ENCODE measurements around the gene SPATA2.

Gene SPATA2

DNA sequence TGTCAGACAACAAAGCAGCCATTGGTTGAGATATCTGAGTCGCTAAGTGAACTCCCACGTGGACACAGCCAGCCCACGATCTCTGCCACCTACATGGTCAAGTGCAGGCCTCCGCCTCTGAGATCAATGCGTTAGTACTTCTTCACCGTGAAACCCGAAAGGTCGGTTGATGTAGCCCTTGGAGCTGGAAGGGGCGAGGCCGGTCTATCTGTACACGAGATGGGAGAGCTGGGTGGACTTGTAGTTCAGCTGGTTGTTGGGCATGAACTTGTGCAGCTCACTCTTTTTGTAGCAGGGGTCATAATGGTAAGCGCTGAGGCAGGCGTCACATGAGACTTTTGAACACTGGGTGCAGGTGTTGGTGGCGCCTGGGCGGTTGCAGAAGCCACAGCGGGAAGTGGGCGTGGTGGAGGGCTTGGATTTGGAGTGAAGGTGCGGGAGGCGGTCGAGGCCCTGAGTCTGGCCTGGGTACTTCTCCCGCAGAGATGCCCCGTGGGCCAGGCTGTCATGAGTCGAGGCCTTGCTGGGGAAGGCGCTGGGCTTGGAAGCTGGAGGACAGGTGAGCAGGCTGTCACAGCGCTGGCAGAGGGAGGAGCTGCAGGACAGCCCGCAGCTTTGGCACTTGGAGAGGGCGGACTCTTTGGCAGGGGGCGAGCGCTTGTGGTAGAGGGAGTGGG lies 9.8 kb downstream of the SPATA2 start:
- no peak for DNase-seq

DNA sequence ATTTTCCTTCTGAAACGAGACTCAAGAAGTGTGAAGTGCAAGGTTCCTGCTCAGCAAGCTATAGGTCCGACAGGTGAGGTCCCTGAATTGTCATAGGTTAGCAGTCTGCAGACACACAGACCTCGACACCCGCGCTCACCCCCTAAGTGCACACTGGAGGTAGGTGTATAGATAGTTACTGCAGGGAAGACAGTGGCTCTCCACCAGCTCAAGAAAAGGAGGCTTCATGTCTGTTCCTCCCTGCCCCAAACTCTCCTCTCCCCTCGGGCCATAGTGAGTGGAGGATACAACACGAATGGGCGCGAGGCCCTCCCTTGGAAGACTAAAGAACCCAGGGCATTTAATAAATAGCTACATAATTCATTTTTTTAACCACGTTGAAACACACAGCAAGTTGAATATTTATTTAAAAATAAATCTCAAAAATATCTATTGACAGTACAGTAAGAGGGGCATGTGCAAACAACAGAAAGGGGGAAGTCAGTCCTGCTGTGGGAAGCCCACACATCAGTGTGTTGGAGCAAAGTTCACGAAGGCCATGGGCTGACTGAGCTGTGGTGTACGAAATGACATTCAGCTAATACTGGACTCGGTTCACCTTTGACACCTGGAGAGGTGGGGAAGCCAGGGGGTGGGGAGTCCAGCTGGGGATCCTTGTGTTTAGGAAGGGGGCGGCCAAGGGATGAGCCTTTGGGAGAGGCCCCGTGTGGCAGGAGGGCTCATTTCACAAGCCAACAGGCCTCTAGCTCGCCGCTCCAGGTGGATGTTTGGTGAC lies 10.7 kb downstream of the SPATA2 start:
- TF ChIP-seq, protein P1, sequence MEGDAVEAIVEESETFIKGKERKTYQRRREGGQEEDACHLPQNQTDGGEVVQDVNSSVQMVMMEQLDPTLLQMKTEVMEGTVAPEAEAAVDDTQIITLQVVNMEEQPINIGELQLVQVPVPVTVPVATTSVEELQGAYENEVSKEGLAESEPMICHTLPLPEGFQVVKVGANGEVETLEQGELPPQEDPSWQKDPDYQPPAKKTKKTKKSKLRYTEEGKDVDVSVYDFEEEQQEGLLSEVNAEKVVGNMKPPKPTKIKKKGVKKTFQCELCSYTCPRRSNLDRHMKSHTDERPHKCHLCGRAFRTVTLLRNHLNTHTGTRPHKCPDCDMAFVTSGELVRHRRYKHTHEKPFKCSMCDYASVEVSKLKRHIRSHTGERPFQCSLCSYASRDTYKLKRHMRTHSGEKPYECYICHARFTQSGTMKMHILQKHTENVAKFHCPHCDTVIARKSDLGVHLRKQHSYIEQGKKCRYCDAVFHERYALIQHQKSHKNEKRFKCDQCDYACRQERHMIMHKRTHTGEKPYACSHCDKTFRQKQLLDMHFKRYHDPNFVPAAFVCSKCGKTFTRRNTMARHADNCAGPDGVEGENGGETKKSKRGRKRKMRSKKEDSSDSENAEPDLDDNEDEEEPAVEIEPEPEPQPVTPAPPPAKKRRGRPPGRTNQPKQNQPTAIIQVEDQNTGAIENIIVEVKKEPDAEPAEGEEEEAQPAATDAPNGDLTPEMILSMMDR (IDR thresholded peaks at IDR 0.05; ENCODE audit: borderline replicate concordance, extremely low read depth, low read length, poor library complexity, severe bottlenecking) = no peak
- TF ChIP-seq EZH2 (IDR thresholded peaks at IDR 0.05; ENCODE audit: borderline replicate concordance, low read depth, low read length, severe bottlenecking) = no peak
- Histone ChIP-seq H2AFZ (ENCODE audit: low read depth, low read length) (no peak overlapping the region), H3K36me3 (ENCODE audit: insufficient read depth, low read length) (peaks cover 52% of the 10 kb centered on the region), H4K20me1 (ENCODE audit: insufficient read depth, low read length) (peaks cover 19% of the 10 kb centered on the region), H3K4me1 (ENCODE audit: insufficient read depth, low read length) (no peaks in the 10 kb centered on the region), H3K79me2 (ENCODE audit: insufficient read depth, low read length) (peaks cover 2% of the 10 kb centered on the region; the same call in 1 of the 2 replicates), H3K4me2 (ENCODE audit: insufficient read depth, low read length) (no peak overlapping the region), H3K4me3 (ENCODE audit: low read depth in 1 of 2, low read length in 2 of 2) (no peak overlapping the region), H3K9me3 (ENCODE audit: insufficient read depth, low read length, severe bottlenecking) (no peaks in the 10 kb centered on the region), H3K27ac (ENCODE audit: low read length) (no peak overlapping the region), H3K9ac (ENCODE audit: low read depth, low read length) (no peak overlapping the region), H3K27me3 (ENCODE audit: insufficient read depth, low read length, poor library complexity) (no peaks in the 10 kb centered on the region)
- DNase-seq (no peak), ATAC-seq (ENCODE audit: insufficient read depth, low read depth) (no peak)

More for the DNA sequence above, 9.8 kb downstream of the SPATA2 start:
- Histone ChIP-seq H3K36me3 (ENCODE audit: insufficient read depth, low read length) (peaks cover 55% of the 10 kb centered on the region), H3K27ac (ENCODE audit: low read length) (no peak overlapping the region), H3K9me3 (ENCODE audit: insufficient read depth, low read length, severe bottlenecking) (no peaks in the 10 kb centered on the region), H3K4me3 (ENCODE audit: low read depth in 1 of 2, low read length in 2 of 2) (no peak overlapping the region), H3K79me2 (ENCODE audit: insufficient read depth, low read length) (peaks cover 10% of the 10 kb centered on the region), H4K20me1 (ENCODE audit: insufficient read depth, low read length) (peaks cover 27% of the 10 kb centered on the region), H2AFZ (ENCODE audit: low read depth, low read length) (no peak overlapping the region), H3K4me2 (ENCODE audit: insufficient read depth, low read length) (no peak overlapping the region), H3K27me3 (ENCODE audit: insufficient read depth, low read length, poor library complexity) (no peaks in the 10 kb centered on the region), H3K4me1 (ENCODE audit: insufficient read depth, low read length) (no peaks in the 10 kb centered on the region), H3K9ac (ENCODE audit: low read depth, low read length) (no peak overlapping the region)
- TF ChIP-seq, protein P1 (IDR thresholded peaks at IDR 0.05; ENCODE audit: borderline replicate concordance, extremely low read depth, low read length, poor library complexity, severe bottlenecking) = no peak
- TF ChIP-seq EZH2 (IDR thresholded peaks at IDR 0.05; ENCODE audit: borderline replicate concordance, low read depth, low read length, severe bottlenecking) = no peak
- no peak for ATAC-seq (ENCODE audit: insufficient read depth, low read depth)

DNA sequence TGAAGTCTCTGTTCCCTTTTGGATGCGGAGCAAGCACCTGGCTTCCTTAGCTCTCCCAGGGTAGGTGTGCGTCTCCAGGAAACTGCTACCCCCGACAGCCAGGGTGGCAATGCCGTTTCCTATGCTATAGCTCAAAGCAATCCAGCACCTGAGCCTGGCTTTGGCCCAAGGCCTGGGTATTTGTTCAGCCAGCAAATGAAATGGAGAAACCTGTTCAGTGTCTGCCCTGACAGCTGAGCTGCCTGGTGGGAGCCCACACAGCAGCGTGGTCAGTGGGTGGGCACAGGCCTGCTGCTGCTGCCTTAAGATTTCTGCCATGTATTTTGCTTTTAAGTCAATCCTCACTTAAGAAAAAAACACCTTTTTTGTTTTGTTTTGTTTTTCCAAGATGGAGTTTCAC lies 13.7 kb downstream of the SPATA2 start:
- no peak overlapping the region for H3K27ac ChIP-seq (ENCODE audit: low read length)
- no peak for ATAC-seq (ENCODE audit: insufficient read depth, low read depth)

More for the DNA sequence above, 13.7 kb downstream of the SPATA2 start:
- H4K20me1 ChIP-seq (ENCODE audit: insufficient read depth, low read length) = peaks cover 6% of the 10 kb centered on the region; the same call in 1 of the 2 replicates
- no peak overlapping the region for H2AFZ ChIP-seq (ENCODE audit: low read depth, low read length)
- TF ChIP-seq EZH2 (IDR thresholded peaks at IDR 0.05; ENCODE audit: borderline replicate concordance, low read depth, low read length, severe bottlenecking) = no peak
- TF ChIP-seq, protein P1 (IDR thresholded peaks at IDR 0.05; ENCODE audit: borderline replicate concordance, extremely low read depth, low read length, poor library complexity, severe bottlenecking) = no peak
- no peaks in the 10 kb centered on the region for H3K4me1 ChIP-seq (ENCODE audit: insufficient read depth, low read length)
- H3K79me2 ChIP-seq (ENCODE audit: insufficient read depth, low read length) = no peaks in the 10 kb centered on the region
- H3K36me3 ChIP-seq (ENCODE audit: insufficient read depth, low read length) = peaks cover 31% of the 10 kb centered on the region
- H3K9me3 ChIP-seq (ENCODE audit: insufficient read depth, low read length, severe bottlenecking) = no peaks in the 10 kb centered on the region
- no peaks in the 10 kb centered on the region for H3K27me3 ChIP-seq (ENCODE audit: insufficient read depth, low read length, poor library complexity)
- no peak overlapping the region for H3K9ac ChIP-seq (ENCODE audit: low read depth, low read length)
- no peak overlapping the region for H3K4me3 ChIP-seq (ENCODE audit: low read depth in 1 of 2, low read length in 2 of 2)
- DNase-seq = no peak
- H3K4me2 ChIP-seq (ENCODE audit: insufficient read depth, low read length) = no peak overlapping the region

Measured in DND-41 (cell line).